Activated naive CD8-positive, alpha-beta T cell (primary cell): ENCODE measurements around the gene RGS6.

Experiments used
- H3K27ac Mint-ChIP-seq: one replicate; pipeline ENCODE4 v1.8.0; 2021; ENCODE audit warnings: mixed read lengths
- H3K27me3 Mint-ChIP-seq: one replicate; pipeline ENCODE4 v1.8.0; 2021; ENCODE audit warnings: mixed read lengths
- H3K36me3 Mint-ChIP-seq: one replicate; pipeline ENCODE4 v1.8.0; 2021; ENCODE audit warnings: mixed read lengths
- H3K4me1 Mint-ChIP-seq: one replicate; pipeline ENCODE4 v1.8.0; 2021; ENCODE audit warnings: low read depth, mixed read lengths
- H3K4me3 Mint-ChIP-seq: one replicate; pipeline ENCODE4 v1.8.0; 2021; ENCODE audit warnings: mild to moderate bottlenecking, mixed read lengths
- H3K9me3 Mint-ChIP-seq: one replicate; pipeline ENCODE4 v1.8.0; 2021; ENCODE audit warnings: low read depth, mixed read lengths

The RGS6 gene

GRCh38 chr14:72023128-72024042 lies 91.2 kb downstream of the RGS6 start:
- Mint-ChIP-seq H3K9me3 (no peaks in the 10 kb centered on the region), H3K36me3 (no peaks in the 10 kb centered on the region), H3K27ac (no peak overlapping the region), H3K4me3 (no peak overlapping the region), H3K27me3 (peaks cover 35% of the 10 kb centered on the region), H3K4me1 (peaks cover 4% of the 10 kb centered on the region)

DNA sequence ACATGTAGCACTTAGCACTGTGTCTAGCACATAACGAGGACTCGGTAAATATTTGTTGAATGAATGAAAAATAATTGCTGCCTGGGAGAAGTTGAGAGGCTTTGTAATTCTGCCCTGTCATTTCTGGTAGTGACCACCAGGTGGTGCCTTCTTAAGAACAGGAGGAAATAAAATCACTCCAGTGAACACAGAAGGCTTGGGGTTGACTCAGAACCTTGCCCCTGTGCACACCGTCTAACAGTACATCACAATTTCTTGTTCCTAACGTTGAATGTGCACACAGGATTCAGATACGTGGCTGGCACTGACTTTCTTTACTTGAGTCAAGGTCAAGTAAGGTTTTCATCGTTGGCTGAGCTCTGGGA lies 91.8 kb downstream of the RGS6 start:
- H3K27me3 Mint-ChIP-seq, result peaks cover 34% of the 10 kb centered on the region
- H3K27ac Mint-ChIP-seq, result no peak overlapping the region
- H3K4me1 Mint-ChIP-seq, result peaks cover 4% of the 10 kb centered on the region
- no peak overlapping the region for H3K4me3 Mint-ChIP-seq
- H3K36me3 Mint-ChIP-seq, result no peaks in the 10 kb centered on the region
- no peaks in the 10 kb centered on the region for H3K9me3 Mint-ChIP-seq

- no peaks in the 10 kb centered on the region for H3K9me3 Mint-ChIP-seq
- no peak overlapping the region for H3K4me3 Mint-ChIP-seq
- H3K4me1 Mint-ChIP-seq, result peaks cover 4% of the 10 kb centered on the region
- no peak overlapping the region for H3K27ac Mint-ChIP-seq
- H3K27me3 Mint-ChIP-seq, result peaks cover 30% of the 10 kb centered on the region
- no peaks in the 10 kb centered on the region for H3K36me3 Mint-ChIP-seq
Measured at GRCh38 chr14:72024504-72024903, 92.3 kb downstream of the RGS6 start.

GRCh38 chr14:72026536-72026935 lies 94.3 kb downstream of the RGS6 start:
- no peak overlapping the region for H3K27ac Mint-ChIP-seq
- no peak overlapping the region for H3K4me3 Mint-ChIP-seq
- peaks cover 4% of the 10 kb centered on the region for H3K4me1 Mint-ChIP-seq
- no peaks in the 10 kb centered on the region for H3K36me3 Mint-ChIP-seq
- H3K27me3 Mint-ChIP-seq, result peaks cover 22% of the 10 kb centered on the region
- peaks cover 3% of the 10 kb centered on the region for H3K9me3 Mint-ChIP-seq

- Mint-ChIP-seq H3K27ac (no peak overlapping the region), H3K27me3 (peaks cover 19% of the 10 kb centered on the region), H3K36me3 (no peaks in the 10 kb centered on the region)
Measured at GRCh38 chr14:72027061-72027460, 94.8 kb downstream of the RGS6 start.

DNA sequence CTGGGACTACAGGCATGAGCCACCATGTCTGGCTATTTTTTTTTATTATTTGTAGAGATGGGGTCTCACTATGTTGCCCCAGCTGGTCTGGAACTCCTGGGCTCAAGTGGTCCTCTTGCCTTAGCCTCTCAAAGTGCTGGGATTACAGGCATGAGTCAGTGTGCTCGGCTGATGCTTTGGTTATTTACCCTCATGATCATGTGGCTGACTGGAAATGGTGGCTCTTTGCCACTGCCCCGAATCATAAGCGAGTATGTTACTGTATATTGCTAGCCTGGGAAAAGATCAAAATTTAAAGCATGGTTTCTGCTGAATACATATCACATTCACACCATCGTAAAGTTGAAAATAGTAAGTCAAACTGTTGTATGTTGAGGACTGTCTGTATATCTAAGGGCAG lies 101.1 kb downstream of the RGS6 start:
- Mint-ChIP-seq H3K9me3 (peaks cover 3% of the 10 kb centered on the region), H3K4me3 (no peak overlapping the region), H3K27me3 (peaks cover 9% of the 10 kb centered on the region), H3K27ac (no peak overlapping the region), H3K4me1 (no peaks in the 10 kb centered on the region), H3K36me3 (no peaks in the 10 kb centered on the region)

More at GRCh38 chr14:72027061-72027460, 94.8 kb downstream of the RGS6 start:
- Mint-ChIP-seq H3K4me3 (no peak overlapping the region), H3K4me1 (peaks cover 4% of the 10 kb centered on the region), H3K9me3 (peaks cover 3% of the 10 kb centered on the region)

DNA sequence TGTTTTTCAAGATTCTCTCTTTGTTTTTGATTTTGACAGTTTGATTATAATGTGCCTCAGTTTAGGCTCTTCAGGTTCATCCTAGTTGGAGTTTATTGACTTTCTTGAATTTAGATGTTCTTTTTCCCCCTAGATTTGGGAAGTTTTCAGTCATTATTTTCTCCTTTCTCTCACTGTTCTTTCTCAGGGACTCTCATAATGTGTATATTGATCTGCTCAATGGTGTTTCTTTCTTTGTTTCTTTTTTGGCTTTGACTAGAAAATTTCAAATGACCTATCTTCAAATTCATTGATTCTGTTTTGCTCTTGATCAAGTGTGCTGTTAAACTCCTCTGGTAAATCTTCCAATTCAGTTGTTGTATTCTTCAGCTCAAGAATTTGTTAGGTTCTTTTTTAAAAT lies 108.3 kb downstream of the RGS6 start:
- no peaks in the 10 kb centered on the region for H3K4me1 Mint-ChIP-seq
- peaks cover 22% of the 10 kb centered on the region for H3K27me3 Mint-ChIP-seq
- H3K9me3 Mint-ChIP-seq, result peaks cover 17% of the 10 kb centered on the region
- no peak overlapping the region for H3K27ac Mint-ChIP-seq
- H3K36me3 Mint-ChIP-seq, result peaks cover 3% of the 10 kb centered on the region
- no peak overlapping the region for H3K4me3 Mint-ChIP-seq

DNA sequence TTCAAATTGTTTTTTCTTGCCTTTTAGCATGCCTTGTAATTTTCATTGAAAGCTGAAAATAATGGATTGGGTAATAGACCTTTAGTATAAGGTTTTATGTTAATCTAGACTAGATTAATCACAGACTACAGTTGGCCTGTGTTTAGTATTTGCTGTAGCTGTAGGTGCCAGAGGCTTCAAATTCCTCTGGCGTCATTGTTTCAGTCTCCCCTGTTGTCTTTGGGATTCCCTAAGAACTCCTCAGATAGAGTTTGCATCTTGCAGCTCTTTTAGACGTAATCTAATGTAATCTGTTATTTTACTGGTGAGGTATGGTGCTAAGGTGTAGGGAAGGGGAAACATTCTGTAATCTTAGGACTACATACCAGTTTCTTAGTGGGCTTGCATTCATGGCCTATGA lies 113.0 kb downstream of the RGS6 start:
- H3K9me3 Mint-ChIP-seq, result peaks cover 5% of the 10 kb centered on the region
- H3K27me3 Mint-ChIP-seq, result peaks cover 14% of the 10 kb centered on the region
- H3K4me3 Mint-ChIP-seq, result no peak overlapping the region
- H3K36me3 Mint-ChIP-seq, result peaks cover 3% of the 10 kb centered on the region
- peaks cover 3% of the 10 kb centered on the region for H3K4me1 Mint-ChIP-seq
- H3K27ac Mint-ChIP-seq, result no peak overlapping the region

DNA sequence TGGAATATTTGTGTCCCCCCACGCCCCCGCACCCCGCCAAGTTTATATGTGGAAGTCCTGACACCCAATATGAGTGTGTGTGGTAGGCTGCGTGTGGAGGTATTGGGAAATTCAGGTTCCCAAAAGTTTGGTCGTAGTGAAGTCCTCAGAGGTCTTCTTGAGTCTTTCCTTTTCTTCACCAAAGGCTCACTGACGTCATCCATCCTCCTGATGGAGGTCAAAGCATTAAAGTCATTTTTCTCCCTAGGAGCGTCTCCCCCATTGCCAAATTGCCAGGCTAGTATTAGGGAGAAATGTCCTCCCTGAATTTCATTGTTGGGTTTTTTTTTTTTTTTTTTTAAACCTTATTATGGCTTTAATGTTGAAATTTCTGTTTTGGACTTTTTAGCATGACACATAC lies 113.7 kb downstream of the RGS6 start:
- H3K4me1 Mint-ChIP-seq, result peaks cover 3% of the 10 kb centered on the region
- H3K4me3 Mint-ChIP-seq, result no peak overlapping the region
- no peak overlapping the region for H3K27ac Mint-ChIP-seq
- H3K27me3 Mint-ChIP-seq, result peaks cover 10% of the 10 kb centered on the region
- no peaks in the 10 kb centered on the region for H3K9me3 Mint-ChIP-seq
- no peaks in the 10 kb centered on the region for H3K36me3 Mint-ChIP-seq

DNA sequence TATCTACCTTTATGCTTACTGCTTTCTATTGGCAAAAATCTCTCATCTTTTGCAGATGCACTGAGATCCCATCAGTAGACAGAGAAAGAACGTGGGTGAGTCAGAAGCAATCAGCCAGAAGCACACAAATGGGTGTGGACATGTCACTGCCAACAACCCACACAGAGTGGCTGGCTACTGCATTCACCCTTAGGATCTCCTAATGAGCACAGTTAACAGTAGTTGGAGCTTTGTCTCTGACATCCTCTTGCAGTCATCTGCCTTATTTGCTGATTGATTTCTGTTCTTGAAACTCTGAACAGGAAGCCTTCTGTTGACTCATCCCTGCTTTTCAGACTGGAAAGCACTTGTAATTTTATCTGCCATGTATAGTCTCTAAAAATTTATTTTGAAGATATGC lies 117.2 kb downstream of the RGS6 start:
- peaks cover 3% of the 10 kb centered on the region for H3K4me1 Mint-ChIP-seq
- H3K27me3 Mint-ChIP-seq, result peaks cover 21% of the 10 kb centered on the region
- H3K36me3 Mint-ChIP-seq, result no peaks in the 10 kb centered on the region
- H3K9me3 Mint-ChIP-seq, result no peaks in the 10 kb centered on the region
- H3K4me3 Mint-ChIP-seq, result no peak overlapping the region
- no peak overlapping the region for H3K27ac Mint-ChIP-seq

DNA sequence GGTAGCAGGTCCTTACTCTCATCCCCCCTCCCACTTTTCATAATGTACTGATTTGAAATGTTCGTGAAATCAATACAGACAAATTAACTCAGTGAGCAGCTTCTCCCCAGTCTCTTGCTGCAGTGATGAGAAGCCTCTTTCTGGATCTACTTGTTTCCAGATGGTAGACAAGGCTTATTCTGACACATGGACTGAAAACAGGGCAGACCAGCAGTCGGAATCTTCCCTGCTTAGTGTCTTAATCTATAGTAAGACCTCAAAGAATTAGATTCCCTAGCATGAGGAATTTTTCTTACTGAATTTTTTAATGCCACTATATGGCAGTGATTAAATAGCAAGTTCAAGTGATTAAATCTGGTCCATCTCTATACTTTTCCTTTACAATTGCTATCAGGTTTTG lies 120.1 kb downstream of the RGS6 start:
- H3K4me1 Mint-ChIP-seq, result peaks cover 3% of the 10 kb centered on the region
- no peak overlapping the region for H3K27ac Mint-ChIP-seq
- H3K9me3 Mint-ChIP-seq, result no peaks in the 10 kb centered on the region
- H3K36me3 Mint-ChIP-seq, result no peaks in the 10 kb centered on the region
- no peak overlapping the region for H3K4me3 Mint-ChIP-seq
- H3K27me3 Mint-ChIP-seq, result peaks cover 21% of the 10 kb centered on the region

DNA sequence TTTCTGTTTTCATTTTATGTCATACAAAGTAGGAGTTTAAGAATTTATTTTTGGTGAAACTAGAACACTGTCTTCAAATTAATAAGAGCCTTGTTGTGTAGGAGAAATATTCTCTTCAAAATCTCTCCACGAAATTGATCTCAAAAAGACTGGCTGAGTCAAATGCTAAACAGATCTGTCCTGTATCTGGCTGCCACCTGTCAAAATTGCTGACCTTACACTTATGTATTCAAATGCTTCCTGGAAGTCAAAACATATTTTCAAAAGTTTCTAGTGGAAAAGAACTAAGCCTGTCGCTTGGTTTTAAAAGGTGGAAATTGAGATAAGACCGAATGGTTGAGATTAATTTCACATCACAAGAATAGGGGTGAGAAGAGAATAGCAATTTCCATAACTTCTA lies 121.4 kb downstream of the RGS6 start:
- H3K4me1 Mint-ChIP-seq, result peaks cover 3% of the 10 kb centered on the region
- no peaks in the 10 kb centered on the region for H3K9me3 Mint-ChIP-seq
- no peak overlapping the region for H3K27ac Mint-ChIP-seq
- H3K4me3 Mint-ChIP-seq, result no peak overlapping the region
- no peaks in the 10 kb centered on the region for H3K36me3 Mint-ChIP-seq
- H3K27me3 Mint-ChIP-seq, result peaks cover 21% of the 10 kb centered on the region

GRCh38 chr14:72054911-72055310 lies 122.7 kb downstream of the RGS6 start:
- H3K9me3 Mint-ChIP-seq, result no peaks in the 10 kb centered on the region
- H3K27me3 Mint-ChIP-seq, result peaks cover 15% of the 10 kb centered on the region
- H3K27ac Mint-ChIP-seq, result no peak overlapping the region
- no peaks in the 10 kb centered on the region for H3K4me1 Mint-ChIP-seq
- no peak overlapping the region for H3K4me3 Mint-ChIP-seq
- no peaks in the 10 kb centered on the region for H3K36me3 Mint-ChIP-seq

DNA sequence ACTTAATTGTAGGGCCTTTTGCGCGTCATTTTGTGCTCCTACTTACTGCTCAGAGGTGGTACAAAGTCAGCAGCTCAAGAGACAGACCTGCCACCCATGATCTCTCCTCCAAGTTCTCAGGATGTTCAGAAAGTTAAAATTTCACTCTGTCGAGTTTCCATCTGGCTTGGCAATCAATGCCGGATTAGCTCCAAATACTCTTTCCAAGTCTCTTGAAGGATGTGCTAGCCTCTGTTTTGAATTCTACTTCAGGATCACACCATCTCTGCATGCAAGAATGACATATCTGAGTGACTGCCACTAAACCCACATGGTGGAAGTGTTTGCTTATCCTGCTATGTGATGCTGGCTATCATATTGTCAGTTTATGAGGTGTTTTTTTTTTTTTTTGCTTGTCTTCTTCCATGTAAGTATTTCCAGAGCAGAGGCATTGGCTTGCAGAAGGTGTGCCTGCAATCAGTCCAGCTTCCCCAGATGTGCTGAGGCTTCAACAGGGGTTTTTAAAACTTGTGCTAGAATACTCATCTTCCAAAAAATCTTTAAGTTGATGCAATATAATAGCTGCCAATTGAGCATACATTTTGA lies 125.6 kb downstream of the RGS6 start:
- Mint-ChIP-seq H3K4me3 (no peak overlapping the region), H3K27ac (no peak overlapping the region), H3K27me3 (peaks cover 4% of the 10 kb centered on the region), H3K36me3 (no peaks in the 10 kb centered on the region), H3K9me3 (no peaks in the 10 kb centered on the region), H3K4me1 (no peaks in the 10 kb centered on the region)

- no peaks in the 10 kb centered on the region for H3K4me1 Mint-ChIP-seq
- H3K9me3 Mint-ChIP-seq, result no peaks in the 10 kb centered on the region
- peaks cover 3% of the 10 kb centered on the region for H3K27me3 Mint-ChIP-seq
- H3K27ac Mint-ChIP-seq, result no peak overlapping the region
- H3K4me3 Mint-ChIP-seq, result no peak overlapping the region
- H3K36me3 Mint-ChIP-seq, result no peaks in the 10 kb centered on the region
Measured at GRCh38 chr14:72060460-72060859, 128.2 kb downstream of the RGS6 start.

- Mint-ChIP-seq H3K4me1 (no peaks in the 10 kb centered on the region), H3K36me3 (no peaks in the 10 kb centered on the region), H3K27ac (no peak overlapping the region), H3K27me3 (peaks cover 3% of the 10 kb centered on the region), H3K4me3 (no peak overlapping the region), H3K9me3 (no peaks in the 10 kb centered on the region)
Measured at GRCh38 chr14:72060917-72061316, 128.7 kb downstream of the RGS6 start.
